IgD-negative memory B cell (primary cell): Measurements from ENCODE around the gene NDUFC1. TPM values are rescaled to one million over a fixed set of nuclear protein-coding genes. Genes with fewer than 3 reads are reported as not detected.
"Not testable (repeated sequence)": the region's sequence is repeated elsewhere in the genome, so short reads cannot be mapped to it uniquely, and the experiment has no call there.

Experiments
- H3K27ac Mint-ChIP-seq, 3 donors: one replicate each; pipeline ENCODE4 v1.8.0; 2020 to 2022; ENCODE audit warnings: mild to moderate bottlenecking in 3 of 3, mixed read lengths in 3 of 3, moderate library complexity in 1 of 3
- H3K27me3 Mint-ChIP-seq: one replicate; pipeline ENCODE4 v1.8.0; 2021; ENCODE audit warnings: mixed read lengths
- H3K36me3 Mint-ChIP-seq: one replicate; pipeline ENCODE4 v1.8.0; 2020; ENCODE audit warnings: mild to moderate bottlenecking, mixed read lengths
- H3K4me1 Mint-ChIP-seq, 3 donors: one replicate each; pipeline ENCODE4 v1.8.0; 2020 to 2022; ENCODE audit warnings: mixed read lengths in 3 of 3, mild to moderate bottlenecking in 1 of 3
- H3K4me3 Mint-ChIP-seq, 4 donors: one replicate each; pipeline ENCODE4 v1.8.0; 2020 to 2022; ENCODE audit warnings: mild to moderate bottlenecking in 4 of 4, mixed read lengths in 4 of 4, moderate library complexity in 3 of 4
- H3K9me3 Mint-ChIP-seq, 3 donors: one replicate each; pipeline ENCODE4 v1.8.0; 2020 to 2021; ENCODE audit warnings: mixed read lengths in 3 of 3, mild to moderate bottlenecking in 1 of 3
- polyA plus RNA-seq: library from polyadenylated mRNA; unstranded; fragments of 300-500 nt; fragmentation: Illumina TruSeq; gene quantifications from one replicate; pipeline ENCODE4 v1.2.3, GENCODE V29; 2021

Gene NDUFC1
- polyA plus RNA-seq, 1 donor from 2014 or later: 107 TPM

DNA sequence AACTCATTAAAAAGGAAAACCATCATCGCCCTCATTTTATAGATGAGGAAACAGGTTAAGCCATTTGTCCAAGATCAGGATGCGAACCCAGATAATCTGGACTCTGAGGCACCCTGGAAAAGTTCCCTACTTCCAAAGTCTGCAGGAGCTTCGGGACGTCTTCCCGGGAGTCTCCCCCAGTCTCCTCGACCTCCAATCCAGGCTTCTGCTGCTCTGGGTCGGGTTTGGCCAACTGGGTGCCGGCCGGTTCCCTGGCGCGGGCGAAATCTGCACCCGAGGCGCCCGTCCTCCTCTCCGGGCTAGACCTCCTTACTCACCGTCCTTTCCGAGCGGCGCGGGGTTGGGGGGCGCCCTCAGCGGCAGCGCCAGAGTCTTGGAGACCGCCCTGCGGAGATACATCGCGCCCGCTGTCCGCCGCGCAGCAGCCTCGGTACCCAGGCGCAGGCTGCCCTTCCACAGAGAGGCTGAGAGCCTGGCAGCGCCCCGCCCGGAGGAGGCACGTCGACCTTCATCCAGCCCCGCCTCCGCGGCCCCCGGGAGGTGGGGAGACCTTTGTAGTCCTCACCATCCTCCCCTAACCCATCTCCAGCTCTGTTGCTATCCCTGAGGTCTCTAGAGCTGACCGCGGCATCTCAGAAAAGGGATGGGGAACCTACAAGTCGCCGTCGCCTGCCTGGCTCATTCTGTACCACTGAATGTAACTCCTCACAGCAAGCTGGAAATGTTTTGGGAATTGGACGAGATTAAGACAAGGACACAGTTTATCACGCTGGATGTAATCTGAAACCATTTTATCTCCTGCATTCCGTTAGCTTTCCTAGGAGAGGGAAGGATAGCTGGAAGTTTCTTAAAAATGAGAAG is 22.3 kb downstream of the NDUFC1 start, which contains the start of gene MGARP:
MGARP (minus strand) TSS at position 466 of the 861 bp plus-strand sequence; CDS start at position 399, 67 bp downstream.
- Mint-ChIP-seq H3K27me3 (peaks cover 33% of the 10 kb centered on the region), H3K9me3 (peaks cover 0 to 5% (median 5%) of the 10 kb centered on the region in 3 donors), H3K4me3 (peak within 1 kb of the TSS; percentile 48 to 89 (median 80)), H3K27ac (no peak within 1 kb of the TSS), H3K4me1 (peaks cover 7 to 14% (median 11%) of the 10 kb centered on the region in 3 donors), H3K36me3 (peaks cover 11% of the 10 kb centered on the region)

DNA sequence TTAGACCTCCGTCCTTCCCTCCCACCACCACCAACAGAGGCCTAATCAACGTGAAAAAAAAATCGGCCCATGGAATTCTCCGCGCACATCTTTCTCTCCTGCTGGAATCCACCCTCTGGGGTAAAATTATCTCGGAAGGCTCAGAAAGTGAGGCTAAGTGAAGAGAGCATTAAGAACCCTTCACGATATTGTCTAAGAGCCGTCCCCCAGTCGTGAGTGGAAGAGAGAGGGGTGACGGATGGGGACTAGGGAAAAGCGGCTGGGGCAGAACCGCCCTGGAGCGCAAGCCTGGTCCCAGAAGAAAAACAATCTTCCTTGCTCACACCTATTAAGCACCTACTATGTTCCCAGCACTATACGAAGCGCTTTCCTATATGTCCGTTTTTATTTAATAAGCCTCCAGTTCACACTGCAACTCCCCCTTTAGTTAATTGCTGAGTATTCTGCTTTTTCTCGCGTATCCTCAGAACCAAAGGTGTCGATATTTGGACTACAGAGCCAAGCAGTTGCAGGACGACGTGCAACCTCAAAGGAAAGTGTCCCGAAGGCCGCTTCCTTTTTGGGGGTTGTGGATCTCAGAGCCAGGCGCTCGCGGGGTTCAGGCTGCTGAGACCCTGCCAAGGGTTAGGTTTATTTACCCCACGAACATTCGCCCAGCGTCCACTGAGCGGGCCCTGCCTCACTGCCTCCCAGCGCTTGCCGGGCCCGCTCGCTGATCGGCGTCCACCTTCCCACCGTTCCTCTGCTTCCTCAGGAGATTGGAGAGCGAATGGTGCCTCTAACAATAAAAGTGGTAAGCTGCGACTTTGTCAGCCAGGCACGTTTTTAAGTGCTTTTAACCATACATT is 23.1 kb downstream of the NDUFC1 start:
- Mint-ChIP-seq H3K27me3 (peaks cover 33% of the 10 kb centered on the region), H3K36me3 (peaks cover 3% of the 10 kb centered on the region), H3K9me3 (peaks cover 0 to 2% (median 0%) of the 10 kb centered on the region in 3 donors), H3K27ac (no peak overlapping the region), H3K4me3 (peak overlapping the region; percentile 48 to 89 (median 80)), H3K4me1 (peaks cover 7 to 14% (median 11%) of the 10 kb centered on the region in 3 donors)

DNA sequence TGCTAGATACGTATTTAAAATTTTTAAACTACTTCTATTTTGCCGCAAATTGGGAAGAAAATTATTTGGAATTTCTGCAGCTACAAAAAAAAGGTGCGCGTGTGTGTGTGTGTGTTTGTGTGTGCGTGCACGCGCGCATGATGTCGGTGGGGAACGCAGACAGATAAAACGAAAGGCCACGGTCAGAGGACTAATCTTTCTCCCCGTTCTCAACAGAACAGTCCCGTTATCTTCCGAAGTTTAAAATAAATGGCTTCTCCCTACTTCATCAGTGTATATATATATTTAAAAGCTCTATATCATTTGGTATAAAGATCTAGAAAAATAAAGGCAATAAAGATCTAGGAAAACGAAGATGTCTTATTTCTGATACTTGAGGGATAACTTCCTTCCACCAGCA is 23.8 kb downstream of the NDUFC1 start:
- H3K36me3 Mint-ChIP-seq: peaks cover 1% of the 10 kb centered on the region
- H3K4me1 Mint-ChIP-seq: peaks cover 7 to 14% (median 11%) of the 10 kb centered on the region in 3 donors
- peaks cover 33% of the 10 kb centered on the region for H3K27me3 Mint-ChIP-seq
- peak overlapping the region in 3 of 4 donors; percentile 48 to 89 (median 88) for H3K4me3 Mint-ChIP-seq
- H3K9me3 Mint-ChIP-seq: peaks cover 0 to 2% (median 0%) of the 10 kb centered on the region in 3 donors
- peak overlapping the region in 1 of 3 donors; percentile 27 for H3K27ac Mint-ChIP-seq

DNA sequence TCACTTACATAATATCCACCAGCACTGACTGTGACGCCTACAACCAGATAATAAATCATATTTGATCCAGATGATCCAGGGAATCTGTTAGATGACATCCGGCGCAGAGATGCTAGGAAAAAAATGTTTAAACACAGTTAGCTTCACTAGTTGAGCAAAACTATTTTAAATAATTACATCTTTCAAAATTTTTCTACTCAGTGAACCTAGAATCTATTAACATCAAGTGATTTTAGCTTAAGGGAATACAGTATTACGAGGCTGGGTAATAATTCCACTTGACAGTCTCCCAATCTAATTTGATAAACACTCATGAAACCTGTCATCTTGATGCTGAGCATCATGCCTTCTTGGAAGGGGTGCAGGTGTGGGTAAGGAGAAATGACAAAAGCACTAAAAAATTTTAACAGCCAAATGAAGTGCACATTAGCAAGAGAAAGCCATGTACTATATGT is 27.0 kb downstream of the NDUFC1 start:
- Mint-ChIP-seq H3K27ac (no peak overlapping the region), H3K36me3 (peaks cover 1% of the 10 kb centered on the region)

DNA sequence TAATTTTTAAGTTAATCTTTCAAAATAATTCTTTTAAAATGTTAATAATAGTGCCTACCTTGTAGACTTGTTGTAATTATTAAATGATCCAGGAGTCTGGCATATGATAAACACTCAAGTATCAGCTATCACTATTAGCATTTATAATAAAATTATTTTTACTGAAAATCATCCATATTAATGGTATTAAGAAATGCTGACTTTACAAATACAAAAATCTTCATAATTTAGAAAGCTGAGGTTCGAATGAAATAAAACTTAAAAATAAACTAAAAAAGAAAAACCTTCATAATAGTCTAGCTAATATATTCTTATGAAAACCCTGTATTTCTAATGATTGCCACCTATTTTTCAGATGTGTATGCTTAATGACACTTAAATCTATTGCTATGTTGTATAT is 27.5 kb downstream of the NDUFC1 start:
- no peak overlapping the region for H3K27ac Mint-ChIP-seq
- no peak overlapping the region for H3K4me3 Mint-ChIP-seq
- H3K4me1 Mint-ChIP-seq: peaks cover 7 to 10% (median 7%) of the 10 kb centered on the region in 3 donors
- peaks cover 1% of the 10 kb centered on the region for H3K36me3 Mint-ChIP-seq
- peaks cover 0 to 2% (median 0%) of the 10 kb centered on the region in 3 donors for H3K9me3 Mint-ChIP-seq
- peaks cover 19% of the 10 kb centered on the region for H3K27me3 Mint-ChIP-seq

More for the DNA sequence above, 27.0 kb downstream of the NDUFC1 start:
- Mint-ChIP-seq H3K4me3 (no peak overlapping the region), H3K4me1 (peaks cover 7 to 10% (median 8%) of the 10 kb centered on the region in 3 donors), H3K9me3 (peaks cover 0 to 2% (median 0%) of the 10 kb centered on the region in 3 donors), H3K27me3 (peaks cover 24% of the 10 kb centered on the region)

DNA sequence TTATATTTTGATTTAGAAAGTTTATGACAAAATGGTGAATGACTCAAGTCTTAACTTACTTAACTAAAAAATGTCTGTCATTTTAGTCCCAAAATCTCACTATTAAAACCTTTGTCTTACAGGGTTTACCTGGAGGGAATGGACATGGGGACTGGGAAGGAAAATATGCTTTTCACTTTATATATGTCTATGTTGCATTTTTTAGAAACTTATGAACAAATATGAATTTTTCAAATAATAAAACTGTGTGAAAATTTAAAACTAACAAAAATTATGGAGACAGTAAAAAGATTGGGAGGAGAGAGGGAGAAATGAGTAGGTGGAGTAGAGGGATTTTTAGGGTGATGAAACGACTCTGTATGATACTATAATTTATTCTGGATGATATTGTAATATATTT is 28.4 kb downstream of the NDUFC1 start:
- Mint-ChIP-seq H3K36me3 (peaks cover 1% of the 10 kb centered on the region), H3K27ac (no peak overlapping the region), H3K27me3 (peaks cover 16% of the 10 kb centered on the region), H3K4me3 (no peak overlapping the region), H3K4me1 (peaks cover 0 to 6% (median 2%) of the 10 kb centered on the region in 3 donors), H3K9me3 (no peaks in the 10 kb centered on the region)

DNA sequence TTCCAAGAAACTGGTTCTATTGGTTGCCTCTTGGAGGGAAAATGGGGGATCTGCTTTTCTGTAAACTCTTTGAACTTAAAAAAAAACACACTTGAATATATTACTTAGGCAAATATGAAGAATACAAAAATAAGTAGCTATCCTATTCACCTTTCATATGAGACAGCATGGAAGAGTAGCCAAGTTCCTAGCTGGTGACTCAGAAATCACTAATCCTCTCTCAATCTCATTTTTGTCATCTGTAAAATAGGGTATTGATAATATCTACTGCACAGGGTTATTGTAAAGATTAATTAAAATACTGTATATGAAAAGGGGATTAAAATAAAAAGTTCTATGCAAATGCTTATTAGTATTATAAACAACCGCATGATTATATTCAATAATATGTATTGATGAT is 35.0 kb downstream of the NDUFC1 start:
- Mint-ChIP-seq H3K27me3 (no peaks in the 10 kb centered on the region), H3K27ac (no peak overlapping the region), H3K9me3 (no peaks in the 10 kb centered on the region), H3K4me1 (peaks cover 10 to 13% (median 12%) of the 10 kb centered on the region in 3 donors), H3K4me3 (peak overlapping the region in 2 of 4 donors; percentile 91 to 93), H3K36me3 (peaks cover 2% of the 10 kb centered on the region)

DNA sequence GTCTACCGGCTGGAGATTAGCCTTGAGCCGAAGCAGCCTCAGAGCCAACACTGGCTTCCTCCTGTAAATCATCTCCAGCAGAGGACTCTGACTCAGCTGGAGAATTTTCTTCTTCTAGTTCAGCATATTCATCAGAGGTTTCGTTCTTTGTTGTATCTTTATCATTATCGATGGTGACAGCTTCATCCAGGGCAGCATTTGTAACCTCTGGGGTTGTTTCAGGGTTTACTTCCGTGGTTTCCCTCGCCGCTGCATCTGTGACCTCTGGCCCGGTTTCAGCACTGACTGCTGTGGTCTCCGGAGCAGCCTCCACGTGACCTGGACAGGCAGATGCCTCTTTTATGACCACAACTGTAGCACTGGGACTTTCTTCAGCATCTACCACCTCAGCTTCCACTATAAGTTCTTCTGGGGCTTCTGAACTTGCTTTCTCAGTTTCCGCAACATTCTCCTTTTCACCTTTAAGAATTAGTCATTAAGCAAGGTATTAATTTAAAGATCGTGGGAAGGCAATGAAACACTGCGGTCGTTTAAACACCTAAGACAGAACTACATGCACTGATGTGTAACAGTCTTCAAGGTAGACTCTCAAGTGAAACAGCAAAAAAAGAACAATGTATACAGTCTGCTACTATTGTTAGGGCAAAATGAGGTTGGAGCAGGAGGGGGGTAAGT is 35.6 kb downstream of the NDUFC1 start:
- Mint-ChIP-seq H3K27me3 (no peaks in the 10 kb centered on the region), H3K36me3 (peaks cover 2% of the 10 kb centered on the region), H3K4me3 (peak overlapping the region; percentile 33 to 93 (median 80)), H3K27ac (peak overlapping the region in 2 of 3 donors; percentile 25 to 81), H3K4me1 (peaks cover 10 to 13% (median 12%) of the 10 kb centered on the region in 3 donors), H3K9me3 (no peaks in the 10 kb centered on the region)

DNA sequence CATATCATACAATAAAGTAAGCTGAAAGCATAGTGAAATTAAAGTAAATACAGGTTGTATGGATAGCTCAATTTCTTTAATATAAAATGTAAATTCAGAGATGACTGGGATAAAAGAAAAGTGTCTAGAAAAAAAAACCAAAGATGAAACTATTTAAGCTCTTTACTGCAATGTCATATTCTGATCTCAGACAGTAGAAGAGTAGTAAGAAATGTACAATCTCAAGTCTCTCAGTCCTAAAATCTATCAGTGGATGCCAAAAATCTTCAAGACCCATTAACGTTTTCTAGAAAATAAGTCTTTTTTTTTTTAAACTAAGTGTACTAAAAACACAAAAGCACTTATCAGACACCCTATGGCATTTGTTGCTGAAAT is 36.1 kb downstream of the NDUFC1 start:
- no peaks in the 10 kb centered on the region for H3K27me3 Mint-ChIP-seq
- H3K36me3 Mint-ChIP-seq: peaks cover 2% of the 10 kb centered on the region
- H3K4me1 Mint-ChIP-seq: peaks cover 10 to 13% (median 12%) of the 10 kb centered on the region in 3 donors
- H3K4me3 Mint-ChIP-seq: peak overlapping the region; percentile 33 to 93 (median 80)
- no peaks in the 10 kb centered on the region for H3K9me3 Mint-ChIP-seq
- H3K27ac Mint-ChIP-seq: peak overlapping the region in 1 of 3 donors; percentile 81

DNA sequence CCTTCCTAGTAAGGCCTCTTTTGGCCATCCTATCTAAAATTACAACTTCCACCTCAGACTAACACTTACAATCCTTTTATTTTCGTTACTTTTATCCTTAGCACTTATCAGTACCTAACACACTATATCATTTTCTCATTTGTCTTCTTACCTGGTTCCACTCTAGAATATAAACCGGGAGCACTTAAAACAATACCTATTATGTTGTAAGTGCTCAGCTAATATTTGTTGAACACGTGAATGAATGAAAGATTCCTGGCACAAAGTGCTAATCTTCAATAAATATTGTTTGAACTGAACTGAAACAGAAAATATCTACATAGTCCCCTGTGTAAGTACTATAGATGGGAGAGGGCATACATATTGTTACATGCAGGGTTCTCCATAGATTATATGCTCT is 36.6 kb downstream of the NDUFC1 start:
- no peak overlapping the region for H3K27ac Mint-ChIP-seq
- no peaks in the 10 kb centered on the region for H3K9me3 Mint-ChIP-seq
- no peak overlapping the region for H3K4me3 Mint-ChIP-seq
- no peaks in the 10 kb centered on the region for H3K27me3 Mint-ChIP-seq
- peaks cover 2% of the 10 kb centered on the region for H3K36me3 Mint-ChIP-seq
- peaks cover 10 to 13% (median 12%) of the 10 kb centered on the region in 3 donors for H3K4me1 Mint-ChIP-seq

DNA sequence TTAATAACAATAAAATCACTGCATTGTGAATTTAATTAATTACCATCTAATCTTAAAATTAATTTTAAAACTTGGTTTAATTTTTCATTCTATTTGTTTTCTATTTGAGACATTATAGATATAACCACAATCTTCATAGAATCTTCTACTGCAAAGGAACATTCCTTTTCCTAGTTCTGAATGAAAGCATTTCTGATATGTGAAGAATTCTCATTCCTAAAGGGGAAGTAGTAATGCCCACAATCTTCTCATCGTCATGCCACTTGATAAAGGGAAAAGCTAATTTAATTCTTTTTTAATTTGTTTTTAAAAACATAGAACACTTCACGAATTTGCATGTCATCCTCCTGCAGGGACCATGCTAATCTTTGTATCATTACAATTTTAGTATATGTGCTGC is 45.9 kb downstream of the NDUFC1 start:
- peaks cover 0 to 3% (median 0%) of the 10 kb centered on the region in 3 donors for H3K4me1 Mint-ChIP-seq
- H3K36me3 Mint-ChIP-seq: no peaks in the 10 kb centered on the region
- H3K9me3 Mint-ChIP-seq: no peaks in the 10 kb centered on the region
- H3K4me3 Mint-ChIP-seq: no peak overlapping the region
- no peak overlapping the region for H3K27ac Mint-ChIP-seq
- H3K27me3 Mint-ChIP-seq: no peaks in the 10 kb centered on the region

DNA sequence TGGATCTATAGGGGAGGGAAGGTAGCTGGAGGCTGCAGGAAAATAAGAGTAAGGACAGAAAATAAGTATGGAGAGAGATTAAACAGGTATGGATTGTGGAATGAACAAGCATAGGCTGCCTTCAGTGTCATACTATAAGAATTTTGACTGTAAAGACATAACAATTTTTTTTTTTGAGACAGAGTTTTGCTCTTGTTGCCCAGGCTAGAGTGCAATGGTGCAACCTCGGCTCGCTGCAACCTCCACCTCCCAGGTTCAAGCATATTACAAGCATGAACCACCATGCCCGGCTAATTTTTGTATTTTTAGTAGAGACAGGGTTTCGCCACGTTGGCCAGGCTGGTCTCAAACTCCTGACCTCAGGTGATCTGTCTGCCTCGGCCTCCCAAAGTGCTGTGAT is 46.7 kb downstream of the NDUFC1 start:
- not testable (repeated sequence) for H3K27ac Mint-ChIP-seq, H3K27me3 Mint-ChIP-seq, H3K4me3 Mint-ChIP-seq, H3K36me3 Mint-ChIP-seq, H3K4me1 Mint-ChIP-seq, H3K9me3 Mint-ChIP-seq

DNA sequence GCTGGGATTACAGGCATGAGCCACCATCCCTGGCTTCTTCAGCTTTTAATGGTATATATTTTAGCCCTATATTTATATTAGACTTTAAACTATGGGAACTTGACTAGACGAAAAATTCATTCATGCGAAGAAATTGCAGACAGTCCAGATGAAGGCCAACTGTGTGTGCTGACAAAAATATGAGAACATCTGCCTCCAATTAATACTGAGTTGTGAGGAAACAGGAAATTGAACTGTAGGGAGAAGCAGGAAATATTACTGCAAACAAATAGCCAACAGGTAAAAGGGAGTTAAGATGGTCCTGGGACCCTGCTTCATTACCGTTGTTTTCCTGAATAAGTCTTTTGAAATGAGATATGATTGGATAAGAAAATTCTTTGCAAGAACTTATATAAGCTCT is 48.6 kb downstream of the NDUFC1 start:
- Mint-ChIP-seq H3K4me3 (no peak overlapping the region), H3K9me3 (no peaks in the 10 kb centered on the region), H3K4me1 (peaks cover 0 to 3% (median 0%) of the 10 kb centered on the region in 3 donors), H3K27ac (peak overlapping the region in 1 of 3 donors; percentile 57), H3K27me3 (no peaks in the 10 kb centered on the region), H3K36me3 (no peaks in the 10 kb centered on the region)

DNA sequence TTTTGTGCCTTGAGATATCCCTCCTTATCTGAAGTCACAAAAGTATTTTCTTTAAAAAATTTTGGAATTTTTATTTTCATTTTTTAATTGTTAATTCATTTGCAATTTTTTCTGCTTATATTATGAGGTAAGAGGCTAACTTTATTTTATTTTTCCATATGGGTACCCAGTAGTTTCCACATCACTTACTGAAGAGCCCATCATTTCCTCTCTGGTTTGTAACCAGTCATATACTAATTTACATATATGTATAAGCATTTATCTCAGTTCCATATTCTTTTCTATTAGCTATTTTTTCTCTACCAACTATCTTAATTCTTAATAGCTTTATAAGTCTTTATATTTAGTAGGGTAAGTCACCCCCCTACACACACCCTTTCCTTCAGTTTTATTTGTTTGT is 49.2 kb downstream of the NDUFC1 start:
- Mint-ChIP-seq H3K4me3 (no peak overlapping the region), H3K27me3 (no peaks in the 10 kb centered on the region), H3K9me3 (no peaks in the 10 kb centered on the region)

More for the DNA sequence above, 49.2 kb downstream of the NDUFC1 start:
- peak overlapping the region in 1 of 3 donors; percentile 57 for H3K27ac Mint-ChIP-seq
- H3K36me3 Mint-ChIP-seq: no peaks in the 10 kb centered on the region
- peaks cover 0 to 3% (median 0%) of the 10 kb centered on the region in 3 donors for H3K4me1 Mint-ChIP-seq
